GM19455 (cell line): ENCODE measurements around the gene NADK.
"Not testable (repeated sequence)": the region's sequence is repeated elsewhere in the genome, so short reads cannot be mapped to it uniquely, and the experiment has no call there.

Source experiments
- ATAC-seq: cut with Tn5 transposase; IDR thresholded peaks from one replicate; pipeline ENCODE4 v1.9.1; 2021; ENCODE audit not compliant: unreplicated experiment

Gene NADK

GRCh38 chr1:1715109-1715883, 63.0 kb downstream of the NADK start:
- ATAC-seq: not testable (repeated sequence)

- ATAC-seq: not testable (repeated sequence)
Measured at GRCh38 chr1:1707897-1708296, 70.4 kb downstream of the NADK start.

- not testable (repeated sequence) for ATAC-seq
Measured at GRCh38 chr1:1707241-1707640, 71.0 kb downstream of the NADK start.

GRCh38 chr1:1705623-1706022, 72.6 kb downstream of the NADK start:
- ATAC-seq: not testable (repeated sequence)

- not testable (repeated sequence) for ATAC-seq
Measured at GRCh38 chr1:1704284-1704957, 73.8 kb downstream of the NADK start.

- no peak for ATAC-seq
Measured at GRCh38 chr1:1703796-1704195, 74.5 kb downstream of the NADK start.

GRCh38 chr1:1702506-1702905, 75.8 kb downstream of the NADK start:
- ATAC-seq: not testable (repeated sequence)
